ENCODE data around the gene CALML5.

The CALML5 gene

DNA sequence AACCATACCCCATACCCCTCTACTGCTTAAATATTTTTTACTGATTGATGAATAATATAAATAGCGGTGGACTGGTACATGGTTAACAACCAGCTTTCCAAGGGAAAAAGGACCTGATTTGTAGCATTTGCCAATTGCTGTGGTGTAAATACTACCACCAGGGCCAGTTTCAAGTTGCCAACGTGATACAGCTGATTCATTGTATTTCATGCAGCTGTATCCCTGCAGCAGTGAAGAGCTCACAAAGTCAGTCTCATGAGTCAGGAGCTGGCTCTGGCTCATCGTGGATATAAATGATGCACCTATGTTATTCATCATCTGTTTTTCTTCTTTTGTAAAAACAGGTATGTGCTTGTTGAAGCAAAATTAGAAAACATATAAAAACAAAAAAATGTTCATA is 15.2 kb downstream of the CALML5 start:
- TF ChIP-seq, protein P1, sequence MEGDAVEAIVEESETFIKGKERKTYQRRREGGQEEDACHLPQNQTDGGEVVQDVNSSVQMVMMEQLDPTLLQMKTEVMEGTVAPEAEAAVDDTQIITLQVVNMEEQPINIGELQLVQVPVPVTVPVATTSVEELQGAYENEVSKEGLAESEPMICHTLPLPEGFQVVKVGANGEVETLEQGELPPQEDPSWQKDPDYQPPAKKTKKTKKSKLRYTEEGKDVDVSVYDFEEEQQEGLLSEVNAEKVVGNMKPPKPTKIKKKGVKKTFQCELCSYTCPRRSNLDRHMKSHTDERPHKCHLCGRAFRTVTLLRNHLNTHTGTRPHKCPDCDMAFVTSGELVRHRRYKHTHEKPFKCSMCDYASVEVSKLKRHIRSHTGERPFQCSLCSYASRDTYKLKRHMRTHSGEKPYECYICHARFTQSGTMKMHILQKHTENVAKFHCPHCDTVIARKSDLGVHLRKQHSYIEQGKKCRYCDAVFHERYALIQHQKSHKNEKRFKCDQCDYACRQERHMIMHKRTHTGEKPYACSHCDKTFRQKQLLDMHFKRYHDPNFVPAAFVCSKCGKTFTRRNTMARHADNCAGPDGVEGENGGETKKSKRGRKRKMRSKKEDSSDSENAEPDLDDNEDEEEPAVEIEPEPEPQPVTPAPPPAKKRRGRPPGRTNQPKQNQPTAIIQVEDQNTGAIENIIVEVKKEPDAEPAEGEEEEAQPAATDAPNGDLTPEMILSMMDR (IDR thresholded peaks at IDR 0.05; ENCODE audit: control insufficient read depth, extremely low read depth, insufficient read depth): no peak
- no peak for DNase-seq (ENCODE audit: low read depth)
- H3K4me3 ChIP-seq (ENCODE audit: low read depth, low read length): no peak overlapping the region

DNA sequence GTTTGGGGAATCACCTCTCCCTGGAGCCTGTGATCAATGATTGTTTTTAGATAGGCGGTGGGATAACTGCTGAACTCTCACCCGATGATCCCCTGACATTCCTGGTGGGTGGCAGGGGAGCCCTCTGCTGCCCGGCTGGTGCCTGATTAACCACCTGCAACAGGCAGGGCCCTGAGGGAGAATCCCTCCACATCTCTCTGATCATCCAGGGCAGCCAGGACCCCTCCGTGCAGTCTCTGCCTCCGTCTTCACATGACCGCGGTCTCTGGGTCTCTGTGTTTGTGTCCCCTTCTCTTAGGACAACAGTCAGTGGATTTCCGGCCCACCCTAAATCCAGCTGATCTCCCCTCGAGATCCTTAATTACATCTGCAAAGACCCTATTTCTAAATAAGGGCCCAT is 17.4 kb downstream of the CALML5 start:
- no peak overlapping the region for H3K4me3 ChIP-seq (ENCODE audit: low read depth, low read length)
- TF ChIP-seq, protein P1 (IDR thresholded peaks at IDR 0.05; ENCODE audit: control insufficient read depth, extremely low read depth, insufficient read depth): no peak
- no peak for DNase-seq (ENCODE audit: low read depth)

DNA sequence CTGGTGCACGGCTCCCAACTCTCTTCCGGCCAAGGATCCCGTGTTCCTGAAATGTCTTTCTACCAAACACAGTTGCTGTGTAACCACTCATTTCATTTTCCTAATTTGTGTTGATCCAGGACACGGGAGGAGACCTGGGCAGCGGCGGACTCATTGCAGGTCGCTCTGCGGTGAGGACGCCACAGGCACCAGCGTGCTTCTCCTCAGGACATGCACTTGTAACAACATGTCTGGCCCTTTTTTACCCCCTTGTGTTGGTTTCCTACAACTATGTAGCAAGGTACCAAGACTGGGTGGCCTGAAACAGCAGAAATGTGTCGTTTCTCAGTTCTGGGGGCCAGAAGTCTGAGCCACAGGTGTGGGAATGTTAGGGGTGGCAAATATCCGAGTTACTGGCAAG is 18.2 kb downstream of the CALML5 start:
- TF ChIP-seq, protein P1 (IDR thresholded peaks at IDR 0.05; ENCODE audit: control insufficient read depth, extremely low read depth, insufficient read depth): no peak
- no peak for DNase-seq (ENCODE audit: low read depth)
- H3K4me3 ChIP-seq (ENCODE audit: low read depth, low read length): no peak overlapping the region

DNA sequence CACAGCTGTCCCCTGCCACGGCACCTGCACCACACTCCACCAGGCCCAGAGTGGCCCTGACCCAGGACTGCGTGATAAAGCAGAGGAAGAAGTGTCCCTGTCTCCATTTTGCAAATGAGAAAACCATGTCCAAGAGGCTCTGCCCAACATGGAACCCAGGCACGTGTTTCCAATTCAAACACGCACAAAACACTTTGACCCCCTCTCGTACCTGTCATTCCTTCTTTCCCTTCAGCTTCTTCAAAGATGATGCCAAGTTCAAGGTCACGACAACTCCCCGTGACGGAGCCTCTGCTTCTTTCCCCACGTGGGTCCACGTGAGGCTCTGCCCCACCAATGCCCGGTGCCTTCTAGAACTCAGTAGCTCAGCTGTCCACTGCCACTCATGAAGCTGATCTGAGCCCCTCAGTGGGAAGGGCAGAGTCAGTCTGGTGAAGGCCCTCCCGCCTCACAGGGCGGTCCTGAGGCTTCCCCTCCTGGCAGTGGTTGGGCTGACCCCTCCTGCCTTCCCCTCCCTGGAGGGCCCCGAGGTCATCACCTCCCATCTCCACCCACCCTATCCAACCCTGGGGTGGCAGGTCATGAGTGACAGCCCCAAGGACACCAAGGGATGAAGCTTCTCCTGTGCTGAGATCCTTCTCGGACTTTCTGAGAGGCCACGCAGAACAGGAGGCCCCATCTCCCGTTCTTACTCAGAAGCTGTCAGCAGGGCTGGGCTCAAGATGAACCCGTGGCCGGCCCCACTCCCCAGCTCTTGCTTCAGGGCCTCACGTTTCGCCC is 19.0 kb downstream of the CALML5 start:
- DNase-seq (ENCODE audit: low read depth): no peak
- TF ChIP-seq, protein P1 (IDR thresholded peaks at IDR 0.05; ENCODE audit: control insufficient read depth, extremely low read depth, insufficient read depth): no peak
- H3K4me3 ChIP-seq (ENCODE audit: low read depth, low read length): no peak overlapping the region

DNA sequence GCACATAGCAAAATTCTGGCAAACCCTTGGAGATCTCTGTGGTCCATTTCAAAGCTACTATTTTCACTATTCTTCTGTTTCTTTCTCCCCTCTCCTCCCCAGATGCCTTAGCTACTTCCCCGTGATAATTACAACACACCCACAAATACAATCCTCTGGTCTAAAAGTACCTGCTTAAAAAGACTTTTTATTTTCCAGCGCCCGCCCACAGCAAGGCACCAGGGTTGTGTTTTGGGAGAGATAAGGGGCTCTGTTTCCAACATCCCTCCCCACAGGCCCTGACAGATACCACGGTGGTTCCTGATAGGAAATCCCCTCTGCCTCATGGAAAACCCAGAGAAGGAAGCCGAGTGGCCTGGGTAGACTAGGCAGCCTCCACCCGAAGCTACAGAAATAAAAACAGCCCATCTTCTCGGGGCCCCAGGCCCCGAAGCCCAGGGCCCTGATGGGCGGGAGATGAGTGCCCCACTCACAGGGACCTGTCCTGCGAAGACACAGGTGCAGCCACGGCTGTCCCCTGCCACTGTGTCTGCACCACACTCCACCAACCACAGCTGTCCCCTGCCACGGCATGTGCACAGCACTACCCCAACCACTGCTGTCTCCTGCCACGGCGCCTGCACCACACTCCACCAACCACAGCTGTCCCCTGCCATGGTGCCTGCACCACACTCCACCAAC is 19.7 kb downstream of the CALML5 start:
- no peak overlapping the region for H3K4me3 ChIP-seq (ENCODE audit: low read depth, low read length)
- TF ChIP-seq, protein P1 (IDR thresholded peaks at IDR 0.05; ENCODE audit: control insufficient read depth, extremely low read depth, insufficient read depth): no peak
- DNase-seq (ENCODE audit: low read depth): no peak

DNA sequence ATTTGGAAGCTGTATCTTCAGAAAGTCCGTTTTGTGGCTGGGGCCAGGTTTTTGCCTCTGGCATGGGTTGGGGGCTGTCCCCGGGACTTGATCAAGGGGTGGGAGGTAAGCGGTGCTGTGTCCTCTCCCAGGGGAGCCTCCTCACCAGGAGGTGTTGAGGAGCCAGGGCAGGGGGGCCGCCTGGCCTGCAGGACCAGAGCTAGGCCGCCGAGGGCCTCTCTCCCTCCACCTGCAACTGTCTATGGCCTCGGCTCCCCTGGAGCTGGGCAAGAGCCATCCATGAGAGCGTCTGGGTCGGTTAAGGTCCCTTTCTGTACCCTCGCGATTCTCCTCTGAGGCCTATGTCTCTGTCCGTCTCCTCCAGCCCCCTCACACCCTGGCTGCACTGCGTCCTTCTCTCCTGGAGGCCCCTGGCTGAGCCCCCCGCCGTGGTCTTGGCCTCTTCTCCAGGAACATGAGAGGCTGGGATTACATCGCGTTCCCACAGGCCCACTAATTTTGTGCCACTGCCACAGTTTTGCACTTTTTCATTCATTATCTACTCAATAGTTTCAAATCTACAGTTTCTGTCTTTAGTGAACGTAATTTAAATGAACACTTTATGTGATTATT is 20.6 kb downstream of the CALML5 start:
- DNase-seq (ENCODE audit: low read depth): no peak
- H3K4me3 ChIP-seq (ENCODE audit: low read depth, low read length): no peak overlapping the region
- TF ChIP-seq, protein P1 (IDR thresholded peaks at IDR 0.05; ENCODE audit: control insufficient read depth, extremely low read depth, insufficient read depth): no peak

All from LNCaP clone FGC (cell line).